Hepatic stellate cell (primary cell): Measurements from ENCODE around the gene RGS13.

Experiments used
- DNase-seq: peaks from one replicate; pipeline ENCODE4 v3.0.0; 2011; ENCODE audit warnings: low spot score

RGS13 gene

GRCh38 chr1:192626366-192627179 is 9.4 kb upstream of the RGS13 start:
- DNase-seq, result no peak

GRCh38 chr1:192627901-192628300 is 8.0 kb upstream of the RGS13 start:
- no peak for DNase-seq

GRCh38 chr1:192628396-192629057 is 7.4 kb upstream of the RGS13 start:
- DNase-seq, result no peak

GRCh38 chr1:192629612-192630011 is 6.3 kb upstream of the RGS13 start:
- DNase-seq, result no peak

- no peak for DNase-seq
These were observed 5.2 kb upstream of the RGS13 start for GRCh38 chr1:192630521-192631287.

- DNase-seq, result no peak
These were observed 4.2 kb upstream of the RGS13 start for GRCh38 chr1:192631749-192632148.

- no peak for DNase-seq
These were observed 3.8 kb upstream of the RGS13 start for GRCh38 chr1:192632188-192632587.

- DNase-seq, result no peak
These were observed 3.1 kb upstream of the RGS13 start for GRCh38 chr1:192632641-192633532.

GRCh38 chr1:192633533-192634253 is 2.3 kb upstream of the RGS13 start:
- no peak for DNase-seq

- no peak for DNase-seq
These were observed 906 bp upstream of the RGS13 start for GRCh38 chr1:192635041-192635440.

- DNase-seq, result peak; percentile 3
These were observed 3.8 kb downstream of the RGS13 start for GRCh38 chr1:192639607-192640368.

- no peak for DNase-seq
These were observed 16.2 kb downstream of the RGS13 start for GRCh38 chr1:192652159-192652558.

GRCh38 chr1:192654120-192654519 is 18.2 kb downstream of the RGS13 start:
- DNase-seq, result no peak

- peak; percentile 23 for DNase-seq
These were observed 18.8 kb downstream of the RGS13 start for GRCh38 chr1:192654591-192655251.

- no peak for DNase-seq
These were observed 21.8 kb downstream of the RGS13 start for GRCh38 chr1:192657760-192658159.

- no peak for DNase-seq
These were observed 22.3 kb downstream of the RGS13 start for GRCh38 chr1:192658255-192658654.

- no peak for DNase-seq
These were observed 24.7 kb downstream of the RGS13 start for GRCh38 chr1:192660613-192661012.

GRCh38 chr1:192668409-192668983 is 32.5 kb downstream of the RGS13 start:
- no peak for DNase-seq

- DNase-seq, result no peak
These were observed 33.2 kb downstream of the RGS13 start for GRCh38 chr1:192669174-192669573.
